HG03108 (cell line): ENCODE measurements around the gene TBL1XR1.
"Not testable (repeated sequence)": the region's sequence is repeated elsewhere in the genome, so short reads cannot be mapped to it uniquely, and the experiment has no call there.

Experiments
- ATAC-seq: cut with Tn5 transposase; IDR thresholded peaks from one replicate; pipeline ENCODE4 v1.9.1; 2021; ENCODE audit warnings: moderate library complexity; ENCODE audit not compliant: unreplicated experiment

The TBL1XR1 gene

GRCh38 chr3:177184602-177185001 lies 12.7 kb downstream of the TBL1XR1 start:
- peak; percentile 80 for ATAC-seq

- ATAC-seq: no peak
These were observed 14.9 kb downstream of the TBL1XR1 start for GRCh38 chr3:177182352-177182751.

GRCh38 chr3:177181418-177181817 lies 15.9 kb downstream of the TBL1XR1 start:
- ATAC-seq: no peak

GRCh38 chr3:177180506-177180905 lies 16.8 kb downstream of the TBL1XR1 start:
- no peak for ATAC-seq

GRCh38 chr3:177179281-177180067 lies 17.8 kb downstream of the TBL1XR1 start:
- ATAC-seq: no peak

- ATAC-seq: no peak
These were observed 19.5 kb downstream of the TBL1XR1 start for GRCh38 chr3:177177749-177178221.

GRCh38 chr3:177174607-177175170 lies 22.6 kb downstream of the TBL1XR1 start:
- ATAC-seq: no peak

- ATAC-seq: no peak
These were observed 27.2 kb downstream of the TBL1XR1 start for GRCh38 chr3:177169936-177170722.

GRCh38 chr3:177168431-177168830 lies 28.9 kb downstream of the TBL1XR1 start:
- no peak for ATAC-seq

GRCh38 chr3:177162742-177163141 lies 34.5 kb downstream of the TBL1XR1 start:
- no peak for ATAC-seq

GRCh38 chr3:177161603-177162002 lies 35.7 kb downstream of the TBL1XR1 start:
- not testable (repeated sequence) for ATAC-seq

GRCh38 chr3:177158461-177158860 lies 38.8 kb downstream of the TBL1XR1 start:
- no peak for ATAC-seq

GRCh38 chr3:177157492-177157891 lies 39.8 kb downstream of the TBL1XR1 start:
- no peak for ATAC-seq

GRCh38 chr3:177154733-177155132 lies 42.5 kb downstream of the TBL1XR1 start:
- no peak for ATAC-seq

- peak; percentile 78 for ATAC-seq
These were observed 46.2 kb downstream of the TBL1XR1 start for GRCh38 chr3:177150970-177151627.

- peak; percentile 11 for ATAC-seq
These were observed 46.9 kb downstream of the TBL1XR1 start for GRCh38 chr3:177150218-177150916.

GRCh38 chr3:177149106-177149505 lies 48.2 kb downstream of the TBL1XR1 start:
- ATAC-seq: no peak

- ATAC-seq: no peak
These were observed 49.5 kb downstream of the TBL1XR1 start for GRCh38 chr3:177147790-177148189.

GRCh38 chr3:177146646-177147045 lies 50.6 kb downstream of the TBL1XR1 start:
- no peak for ATAC-seq

GRCh38 chr3:177145954-177146353 lies 51.3 kb downstream of the TBL1XR1 start:
- no peak for ATAC-seq
